Measurements from ENCODE around the gene PAM16. TPM values are rescaled to one million over a fixed set of nuclear protein-coding genes. Genes with fewer than 3 reads are reported as not detected.

Gene PAM16
- polyA plus RNA-seq, 1 donor from 2014 or later = 145 TPM

DNA sequence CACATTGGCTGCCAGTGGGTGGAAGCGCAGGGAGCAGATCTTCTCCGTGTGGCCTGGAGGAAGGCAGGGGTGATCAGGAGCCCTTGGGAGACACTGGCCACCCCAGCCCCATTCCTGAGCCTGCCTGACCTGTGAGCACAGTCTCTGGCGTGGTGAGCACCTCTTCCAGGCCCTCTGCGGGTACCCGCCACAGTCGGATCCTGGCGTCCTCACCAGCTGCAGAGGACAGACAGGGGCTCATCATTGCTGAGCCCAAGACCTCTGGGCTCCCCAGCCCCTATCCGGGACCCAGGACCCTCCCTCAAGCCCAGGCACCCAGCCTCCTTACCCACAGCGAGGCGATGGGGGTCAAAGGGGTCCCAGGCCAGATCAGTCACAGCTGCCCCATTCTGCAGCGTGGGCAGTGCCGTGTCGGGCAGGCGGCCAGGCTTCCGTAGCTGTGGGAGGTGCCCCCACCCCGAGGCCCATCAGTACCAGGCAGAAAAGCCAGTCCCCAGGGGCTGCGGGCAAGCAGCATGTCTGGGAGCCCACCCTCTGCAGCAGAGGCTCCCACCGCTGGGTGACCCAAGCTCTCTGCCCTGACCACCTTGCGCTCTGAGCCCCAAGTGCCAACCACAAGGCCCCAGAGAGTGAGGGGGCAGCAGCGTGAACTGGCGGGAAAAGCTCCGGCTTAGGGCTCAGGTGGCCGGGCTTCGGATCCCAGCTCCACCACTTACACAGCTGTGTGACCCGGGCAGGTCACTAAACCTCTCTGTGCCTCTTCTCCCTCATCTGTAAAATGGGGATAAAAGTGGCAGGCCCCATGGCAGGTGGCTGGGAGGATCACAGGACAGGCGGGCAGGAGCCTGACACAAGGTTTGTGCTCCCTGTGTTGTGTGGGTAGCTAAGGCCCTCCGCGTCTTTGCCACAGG, 10.2 kb upstream of the PAM16 start:
- no peaks in the 10 kb centered on the region for H3F3A ChIP-seq (ENCODE audit: insufficient read depth, low read length, poor library complexity, severe bottlenecking)
- no peak overlapping the region for H3K27ac ChIP-seq (ENCODE audit: low read length)
- H3K36me3 ChIP-seq (ENCODE audit: insufficient read depth, low read length) = no peaks in the 10 kb centered on the region
- no peaks in the 10 kb centered on the region for H3K27me3 ChIP-seq (ENCODE audit: insufficient read depth, low read depth, low read length)
- H4K20me1 ChIP-seq (ENCODE audit: insufficient read depth) = no peaks in the 10 kb centered on the region
- no peaks in the 10 kb centered on the region for H3K9me2 ChIP-seq (ENCODE audit: insufficient read depth, low read length)
- H2AFZ ChIP-seq (ENCODE audit: low read depth, low read length) = no peak overlapping the region
- H3K4me2 ChIP-seq (ENCODE audit: low read length) = no peak overlapping the region
- TF ChIP-seq, protein P1, sequence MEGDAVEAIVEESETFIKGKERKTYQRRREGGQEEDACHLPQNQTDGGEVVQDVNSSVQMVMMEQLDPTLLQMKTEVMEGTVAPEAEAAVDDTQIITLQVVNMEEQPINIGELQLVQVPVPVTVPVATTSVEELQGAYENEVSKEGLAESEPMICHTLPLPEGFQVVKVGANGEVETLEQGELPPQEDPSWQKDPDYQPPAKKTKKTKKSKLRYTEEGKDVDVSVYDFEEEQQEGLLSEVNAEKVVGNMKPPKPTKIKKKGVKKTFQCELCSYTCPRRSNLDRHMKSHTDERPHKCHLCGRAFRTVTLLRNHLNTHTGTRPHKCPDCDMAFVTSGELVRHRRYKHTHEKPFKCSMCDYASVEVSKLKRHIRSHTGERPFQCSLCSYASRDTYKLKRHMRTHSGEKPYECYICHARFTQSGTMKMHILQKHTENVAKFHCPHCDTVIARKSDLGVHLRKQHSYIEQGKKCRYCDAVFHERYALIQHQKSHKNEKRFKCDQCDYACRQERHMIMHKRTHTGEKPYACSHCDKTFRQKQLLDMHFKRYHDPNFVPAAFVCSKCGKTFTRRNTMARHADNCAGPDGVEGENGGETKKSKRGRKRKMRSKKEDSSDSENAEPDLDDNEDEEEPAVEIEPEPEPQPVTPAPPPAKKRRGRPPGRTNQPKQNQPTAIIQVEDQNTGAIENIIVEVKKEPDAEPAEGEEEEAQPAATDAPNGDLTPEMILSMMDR (IDR thresholded peaks at IDR 0.05; ENCODE audit: poor library complexity, severe bottlenecking) = no peak
- no peak for TF ChIP-seq POLR2AphosphoS5 (IDR thresholded peaks at IDR 0.05)
- TF ChIP-seq MXI1 (conservative IDR thresholded peaks at IDR 0.05; ENCODE audit: poor library complexity, severe bottlenecking) = no peak
- no peak for TF ChIP-seq EP300 (conservative IDR thresholded peaks at IDR 0.05; ENCODE audit: poor library complexity, severe bottlenecking)
- TF ChIP-seq SMC3 (conservative IDR thresholded peaks at IDR 0.05; ENCODE audit: poor library complexity) = no peak
- TF ChIP-seq EZH2 (IDR thresholded peaks at IDR 0.05; ENCODE audit: borderline replicate concordance, insufficient read depth, low read length, poor library complexity, severe bottlenecking) = no peak
- no peak for TF ChIP-seq TAF1 (IDR thresholded peaks at IDR 0.05; ENCODE audit: low read depth)
- TF ChIP-seq, protein P2, sequence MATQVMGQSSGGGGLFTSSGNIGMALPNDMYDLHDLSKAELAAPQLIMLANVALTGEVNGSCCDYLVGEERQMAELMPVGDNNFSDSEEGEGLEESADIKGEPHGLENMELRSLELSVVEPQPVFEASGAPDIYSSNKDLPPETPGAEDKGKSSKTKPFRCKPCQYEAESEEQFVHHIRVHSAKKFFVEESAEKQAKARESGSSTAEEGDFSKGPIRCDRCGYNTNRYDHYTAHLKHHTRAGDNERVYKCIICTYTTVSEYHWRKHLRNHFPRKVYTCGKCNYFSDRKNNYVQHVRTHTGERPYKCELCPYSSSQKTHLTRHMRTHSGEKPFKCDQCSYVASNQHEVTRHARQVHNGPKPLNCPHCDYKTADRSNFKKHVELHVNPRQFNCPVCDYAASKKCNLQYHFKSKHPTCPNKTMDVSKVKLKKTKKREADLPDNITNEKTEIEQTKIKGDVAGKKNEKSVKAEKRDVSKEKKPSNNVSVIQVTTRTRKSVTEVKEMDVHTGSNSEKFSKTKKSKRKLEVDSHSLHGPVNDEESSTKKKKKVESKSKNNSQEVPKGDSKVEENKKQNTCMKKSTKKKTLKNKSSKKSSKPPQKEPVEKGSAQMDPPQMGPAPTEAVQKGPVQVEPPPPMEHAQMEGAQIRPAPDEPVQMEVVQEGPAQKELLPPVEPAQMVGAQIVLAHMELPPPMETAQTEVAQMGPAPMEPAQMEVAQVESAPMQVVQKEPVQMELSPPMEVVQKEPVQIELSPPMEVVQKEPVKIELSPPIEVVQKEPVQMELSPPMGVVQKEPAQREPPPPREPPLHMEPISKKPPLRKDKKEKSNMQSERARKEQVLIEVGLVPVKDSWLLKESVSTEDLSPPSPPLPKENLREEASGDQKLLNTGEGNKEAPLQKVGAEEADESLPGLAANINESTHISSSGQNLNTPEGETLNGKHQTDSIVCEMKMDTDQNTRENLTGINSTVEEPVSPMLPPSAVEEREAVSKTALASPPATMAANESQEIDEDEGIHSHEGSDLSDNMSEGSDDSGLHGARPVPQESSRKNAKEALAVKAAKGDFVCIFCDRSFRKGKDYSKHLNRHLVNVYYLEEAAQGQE (IDR thresholded peaks at IDR 0.05; ENCODE audit: borderline replicate concordance) = no peak
- no peaks in the 10 kb centered on the region for H3K79me2 ChIP-seq (replicated peaks; ENCODE audit: insufficient read depth, low read length)
- H3K4me3 ChIP-seq (ENCODE audit: low read length) = no peak overlapping the region
- no peaks in the 10 kb centered on the region for H3K9me3 ChIP-seq (ENCODE audit: low read length)
- H3K9ac ChIP-seq (ENCODE audit: low read length) = no peak overlapping the region

DNA sequence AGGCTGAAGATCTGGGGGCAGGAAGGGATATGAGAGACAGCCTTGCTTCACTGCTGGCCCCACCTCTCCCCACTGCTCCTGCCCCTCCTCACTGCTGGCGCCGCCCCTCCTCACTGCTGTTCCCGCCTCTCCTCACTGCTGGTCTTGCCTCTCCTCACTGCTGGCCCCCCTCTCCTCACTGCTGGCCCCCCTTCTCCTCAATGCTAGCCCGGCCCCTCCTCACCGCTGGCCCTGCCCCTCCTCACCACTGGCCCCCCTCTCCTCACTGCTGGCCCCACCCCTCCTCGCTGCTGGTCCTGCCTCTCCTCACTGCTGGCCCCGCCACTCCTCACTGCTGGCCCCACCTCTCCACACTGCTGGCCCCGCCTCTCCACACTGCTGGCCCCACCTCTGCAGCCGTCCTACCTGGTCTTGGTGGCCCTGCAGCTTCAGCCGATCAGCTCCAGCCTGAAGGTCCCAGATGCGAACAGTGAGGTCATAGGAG, 9.5 kb upstream of the PAM16 start:
- Histone ChIP-seq H3K79me2 (replicated peaks; ENCODE audit: insufficient read depth, low read length) (no peaks in the 10 kb centered on the region), H3F3A (ENCODE audit: insufficient read depth, low read length, poor library complexity, severe bottlenecking) (no peaks in the 10 kb centered on the region), H4K20me1 (ENCODE audit: insufficient read depth) (no peaks in the 10 kb centered on the region), H3K4me3 (ENCODE audit: low read length) (no peak overlapping the region), H3K4me2 (ENCODE audit: low read length) (no peak overlapping the region), H3K36me3 (ENCODE audit: insufficient read depth, low read length) (no peaks in the 10 kb centered on the region), H3K27ac (ENCODE audit: low read length) (no peak overlapping the region), H2AFZ (ENCODE audit: low read depth, low read length) (no peak overlapping the region), H3K9me2 (ENCODE audit: insufficient read depth, low read length) (no peaks in the 10 kb centered on the region), H3K9ac (ENCODE audit: low read length) (no peak overlapping the region), H3K27me3 (ENCODE audit: insufficient read depth, low read depth, low read length) (no peaks in the 10 kb centered on the region), H3K9me3 (ENCODE audit: low read length) (no peaks in the 10 kb centered on the region)
- TF ChIP-seq EP300 (conservative IDR thresholded peaks at IDR 0.05; ENCODE audit: poor library complexity, severe bottlenecking) = no peak
- no peak for TF ChIP-seq SMC3 (conservative IDR thresholded peaks at IDR 0.05; ENCODE audit: poor library complexity)
- TF ChIP-seq, protein P2 (IDR thresholded peaks at IDR 0.05; ENCODE audit: borderline replicate concordance) = no peak
- TF ChIP-seq TAF1 (IDR thresholded peaks at IDR 0.05; ENCODE audit: low read depth) = no peak
- no peak for TF ChIP-seq MXI1 (conservative IDR thresholded peaks at IDR 0.05; ENCODE audit: poor library complexity, severe bottlenecking)
- TF ChIP-seq, protein P1 (IDR thresholded peaks at IDR 0.05; ENCODE audit: poor library complexity, severe bottlenecking) = no peak
- no peak for TF ChIP-seq RAD21 (conservative IDR thresholded peaks at IDR 0.05)
- no peak for TF ChIP-seq EZH2 (IDR thresholded peaks at IDR 0.05; ENCODE audit: borderline replicate concordance, insufficient read depth, low read length, poor library complexity, severe bottlenecking)
- TF ChIP-seq POLR2AphosphoS5 (IDR thresholded peaks at IDR 0.05) = no peak
